Hindlimb muscle (tissue), 1 donor: Measurements from ENCODE around the gene TMEM271. TPM values are rescaled to one million over a fixed set of nuclear protein-coding genes. Genes with fewer than 3 reads are reported as not detected.

ENCODE experiments used
- DNase-seq: peaks from one replicate; pipeline ENCODE4 v3.0.0-alpha.2; 2013
- polyA plus RNA-seq: library from polyadenylated mRNA; unstranded; fragments of 120-200 nt; gene quantifications from one replicate; pipeline ENCODE4 v1.2.1, GENCODE V29; 2013; ENCODE audit not compliant: insufficient read length

Gene TMEM271, protein sequence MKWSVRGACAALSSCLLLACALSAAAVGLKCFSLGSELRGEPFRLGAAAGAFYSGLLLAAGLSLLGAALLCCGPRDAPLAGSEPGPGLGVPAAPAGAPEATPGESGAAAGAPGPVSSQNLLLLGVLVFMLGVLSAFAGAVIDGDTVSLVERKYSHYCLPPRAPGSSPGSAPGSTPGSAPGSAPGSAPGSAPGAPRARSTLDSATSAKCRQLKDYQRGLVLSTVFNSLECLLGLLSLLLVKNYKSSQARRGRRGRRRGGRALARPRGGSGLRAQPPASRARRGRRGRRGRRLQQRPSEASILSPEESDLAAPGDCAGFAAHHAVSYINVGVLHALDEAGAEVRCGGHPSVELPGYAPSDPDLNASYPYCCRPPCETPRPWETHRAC
- polyA plus RNA-seq = not detected

DNA sequence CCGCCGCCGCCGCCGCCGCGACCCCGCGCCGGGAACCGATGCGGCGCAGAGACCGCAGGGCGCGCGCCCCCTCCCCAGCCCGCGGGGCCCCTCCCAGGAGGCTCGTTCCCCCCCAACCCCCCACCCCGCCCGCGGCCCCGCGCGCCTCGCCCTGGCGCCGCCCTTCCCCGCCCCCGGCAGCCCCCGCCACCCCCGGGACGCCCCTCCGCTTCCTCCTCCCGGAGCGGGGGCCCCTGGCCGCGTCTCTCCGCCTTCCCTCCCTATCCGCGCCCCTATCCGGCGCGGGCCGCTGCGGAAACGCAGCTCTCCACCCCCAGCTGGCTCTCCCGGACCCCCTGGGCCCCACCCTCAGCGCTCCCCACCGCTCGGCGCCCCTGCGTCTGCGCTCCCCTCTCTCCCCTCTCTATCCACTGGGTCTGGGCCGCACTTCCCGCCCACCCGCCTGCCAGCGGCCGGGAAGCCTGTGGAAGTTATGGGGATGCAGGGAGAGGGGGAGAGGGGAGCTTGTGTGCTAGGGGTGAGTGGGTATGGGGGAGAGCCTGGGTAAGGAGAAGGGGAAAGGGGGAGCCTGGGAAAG, at the start of gene TMEM271:
Gene TMEM271 (minus strand): TSS at position 51 of the 577 bp plus-strand sequence. CDS start 233 bp downstream, outside the sequence.
- no peak for DNase-seq

DNA sequence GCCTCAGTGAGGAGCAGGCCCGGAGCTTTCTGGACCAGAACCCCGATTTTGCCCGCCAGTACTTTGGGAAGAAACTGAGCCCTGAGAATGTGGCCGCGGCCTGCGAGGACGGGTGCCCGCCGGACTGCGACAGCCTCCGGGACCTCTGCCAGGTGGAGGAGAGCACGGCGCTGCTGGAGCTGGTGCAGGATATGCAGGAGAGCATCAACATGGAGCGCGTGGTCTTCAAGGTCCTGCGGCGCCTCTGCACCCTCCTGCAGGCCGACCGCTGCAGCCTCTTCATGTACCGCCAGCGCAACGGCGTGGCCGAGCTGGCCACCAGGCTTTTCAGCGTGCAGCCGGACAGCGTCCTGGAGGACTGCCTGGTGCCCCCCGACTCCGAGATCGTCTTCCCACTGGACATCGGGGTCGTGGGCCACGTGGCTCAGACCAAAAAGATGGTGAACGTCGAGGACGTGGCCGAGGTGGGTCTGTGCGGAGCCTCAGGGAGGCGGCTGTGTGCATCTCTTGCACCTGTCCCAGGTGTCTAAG, 49.6 kb upstream of the TMEM271 start:
- DNase-seq = no peak

DNA sequence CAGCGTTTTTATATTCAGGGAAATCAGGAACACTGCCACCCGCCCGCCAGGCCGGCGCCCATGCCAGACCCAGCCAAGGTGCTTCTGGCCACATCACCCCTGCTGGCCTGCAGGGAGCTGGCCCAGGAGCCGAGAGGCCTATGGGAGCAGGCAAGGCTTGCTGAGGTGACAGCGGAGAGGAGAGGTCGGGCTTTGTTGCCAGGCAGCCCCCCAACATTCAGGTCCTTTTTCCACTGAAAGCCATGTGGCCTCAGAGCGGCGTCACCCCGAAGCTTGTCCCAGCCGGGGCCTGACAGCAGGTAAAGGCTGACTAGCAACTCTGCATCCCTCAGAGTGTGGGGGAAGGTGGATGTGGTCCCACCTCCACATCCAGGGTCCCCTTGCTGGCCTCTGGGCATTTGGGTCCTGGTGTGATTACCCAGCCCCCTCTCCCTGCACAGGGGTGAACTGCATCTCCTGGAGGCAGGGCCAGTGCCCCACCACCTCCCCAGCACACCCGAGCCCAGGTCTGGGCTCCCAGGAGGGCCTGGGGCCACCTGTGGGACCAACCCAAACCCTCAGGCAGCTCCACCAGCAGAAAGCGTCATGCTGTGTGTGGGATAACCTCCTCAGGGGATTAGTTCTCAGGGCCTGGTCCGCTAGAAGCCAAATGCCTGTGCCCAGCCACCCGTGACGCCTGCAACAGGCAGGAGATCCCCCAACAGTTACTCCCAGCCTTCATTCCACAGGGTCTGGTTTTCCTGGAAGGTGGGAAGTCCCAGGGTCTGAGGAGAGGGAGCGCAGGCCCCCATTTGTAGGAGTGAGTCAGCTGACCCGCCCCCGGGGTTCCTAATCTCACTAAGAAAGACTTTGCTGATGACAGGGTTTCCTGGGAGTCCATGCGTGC, 48.9 kb upstream of the TMEM271 start, which contains the start of gene PDE6B:
Gene PDE6B (plus strand): TSS at position 869 of the 886 bp plus-strand sequence. CDS start 54 bp downstream, outside the sequence.
- DNase-seq = no peak

DNA sequence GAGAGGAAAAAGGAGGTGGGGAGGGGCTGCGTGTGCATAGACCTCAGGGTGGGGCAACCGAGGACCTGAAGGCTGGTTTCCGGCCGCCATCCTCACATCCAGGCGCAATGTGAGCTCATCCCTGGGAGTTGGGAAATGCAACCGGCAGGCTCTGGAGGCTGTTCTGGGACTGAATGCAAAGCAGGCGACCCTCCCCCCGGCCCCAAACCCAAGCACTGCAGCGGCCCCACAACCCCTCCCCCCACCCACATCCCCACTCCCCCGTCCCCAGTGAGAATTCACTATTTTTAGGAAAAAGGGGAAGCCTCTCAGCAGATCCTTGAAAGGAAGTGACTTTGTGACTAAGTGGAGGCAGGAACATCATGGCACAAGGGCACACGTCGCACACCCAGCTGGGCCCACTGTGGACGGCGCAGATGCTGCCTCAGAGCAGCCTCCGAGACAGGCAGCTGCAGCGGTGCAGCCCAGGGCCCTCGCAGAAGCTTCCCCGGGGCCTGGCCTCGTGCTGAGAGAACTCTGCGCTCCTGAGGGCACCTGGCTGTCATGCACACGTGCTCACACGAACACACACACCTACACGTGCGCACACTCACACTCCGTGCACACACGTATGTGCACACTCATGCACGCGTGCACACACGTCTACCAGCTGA, 47.9 kb upstream of the TMEM271 start:
- no peak for DNase-seq

DNA sequence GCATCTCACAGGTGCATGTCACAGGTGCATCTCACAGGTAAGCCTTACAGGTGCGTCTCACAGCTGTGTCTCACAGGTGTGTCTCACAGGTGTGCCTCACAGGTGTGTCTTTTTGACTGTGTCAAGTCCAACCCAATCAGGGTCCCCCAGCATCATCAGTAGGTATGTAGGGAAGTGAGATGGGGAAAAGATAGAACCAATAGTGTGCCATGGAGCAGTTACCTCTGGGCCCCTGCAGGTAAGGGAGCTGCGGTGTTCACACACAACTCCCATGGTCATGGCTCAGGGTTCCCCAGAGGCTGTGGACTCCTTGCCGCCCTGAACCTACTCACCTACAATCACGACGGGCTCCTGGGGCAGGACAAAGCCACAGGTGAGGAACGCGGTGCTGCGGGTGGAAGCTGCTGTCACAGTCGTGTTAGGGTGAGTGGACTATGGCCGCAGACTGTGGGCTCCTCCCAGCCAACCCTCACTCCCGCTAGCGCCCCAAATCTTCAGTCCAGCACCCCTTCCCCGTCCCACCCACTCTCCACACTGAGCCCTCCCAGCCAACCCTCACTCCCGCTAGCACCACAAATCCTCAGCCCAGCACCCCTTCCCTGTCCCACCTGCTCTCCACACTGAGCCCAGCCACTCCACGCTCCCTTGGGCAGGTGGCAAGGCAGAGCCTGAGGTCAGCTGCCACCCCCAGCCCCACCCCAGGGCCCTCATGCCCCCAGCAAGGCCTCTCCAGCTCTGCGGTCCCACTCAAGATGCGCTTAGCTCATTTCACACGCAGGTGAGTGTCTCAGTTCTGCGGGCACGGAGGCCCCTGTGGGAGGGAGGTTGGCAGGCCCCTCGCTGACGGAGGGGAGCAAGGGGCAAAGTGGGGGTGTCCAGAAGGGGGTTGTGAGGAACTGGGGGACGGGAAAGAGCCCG, 47.2 kb upstream of the TMEM271 start:
- DNase-seq = no peak

DNA sequence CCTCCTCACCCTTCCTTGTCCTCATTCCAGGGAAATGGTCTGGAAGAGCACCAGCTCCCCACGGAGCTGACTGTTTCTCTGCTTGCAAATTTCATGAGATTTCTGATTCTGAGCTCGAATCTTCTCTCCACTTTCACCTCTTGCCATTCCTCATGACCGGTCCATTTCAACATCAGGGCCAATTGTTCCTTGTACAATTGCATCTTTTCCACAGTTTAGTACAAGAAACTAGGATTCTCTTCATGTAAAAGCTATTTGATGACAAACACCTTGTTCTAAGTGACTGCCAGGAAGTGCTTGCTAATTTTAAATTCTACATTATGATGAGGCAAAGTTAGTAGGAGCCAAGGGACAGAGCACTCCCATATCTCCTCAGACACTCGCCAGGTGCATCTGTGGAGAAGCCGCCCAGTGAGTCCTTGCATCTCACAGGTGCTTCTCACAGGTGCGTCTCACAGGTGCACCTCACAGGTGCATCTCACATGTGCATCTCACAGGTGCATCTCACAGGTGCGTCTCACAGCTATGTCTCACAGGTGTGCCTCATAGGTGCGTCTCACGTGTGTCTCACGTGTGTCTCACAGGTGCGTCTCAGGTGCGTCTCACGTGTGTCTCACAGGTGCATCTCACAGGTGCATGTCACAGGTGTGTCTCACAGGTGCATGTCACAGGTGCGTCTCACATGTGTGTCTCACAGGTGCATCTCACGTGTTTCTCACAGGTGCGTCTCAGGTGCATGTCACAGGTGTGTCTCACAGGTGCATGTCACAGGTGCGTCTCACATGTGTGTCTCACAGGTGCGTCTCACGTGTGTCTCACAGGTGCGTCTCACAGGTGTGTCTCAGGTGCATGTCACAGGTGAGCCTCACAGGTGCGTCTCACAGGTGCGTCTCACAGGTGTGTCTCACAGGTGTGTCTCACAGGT, 46.2 kb upstream of the TMEM271 start:
- no peak for DNase-seq

DNA sequence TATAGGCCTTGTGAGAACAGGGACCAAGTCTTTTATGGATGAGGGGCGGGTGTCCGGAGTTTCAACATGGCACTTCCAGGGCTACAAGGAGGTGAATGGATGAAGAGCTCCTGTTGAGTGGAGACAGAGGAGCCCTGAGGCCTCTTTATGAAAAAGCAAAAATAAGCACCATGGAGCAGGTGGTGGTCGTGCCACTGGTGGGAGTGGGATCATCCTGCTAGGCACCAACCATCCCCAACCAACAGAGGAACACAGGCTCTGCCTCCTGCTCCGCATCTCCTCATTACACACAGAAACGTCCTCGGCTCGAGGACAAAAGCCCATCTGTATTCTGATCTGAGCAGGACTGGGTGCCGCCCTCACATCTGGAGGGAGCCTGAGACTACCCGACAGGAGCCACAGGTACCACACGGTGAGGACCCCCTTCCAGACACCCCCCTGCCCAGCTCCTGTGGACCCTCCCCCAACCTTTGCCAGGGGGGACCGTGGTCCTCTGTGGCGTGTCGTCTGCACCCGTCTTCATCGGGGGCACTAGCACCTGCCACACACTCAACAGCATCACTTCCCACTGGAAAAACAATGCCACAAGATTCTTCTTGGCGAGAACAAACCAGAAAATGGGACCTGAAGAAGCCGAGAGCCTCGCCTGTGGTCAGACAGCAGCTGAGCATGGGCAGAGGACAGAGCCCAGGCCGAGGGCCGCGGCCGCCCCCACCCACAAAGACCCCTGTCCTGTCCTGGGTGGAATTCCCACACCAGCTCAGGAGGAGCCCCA, 45.4 kb upstream of the TMEM271 start:
- DNase-seq = no peak

DNA sequence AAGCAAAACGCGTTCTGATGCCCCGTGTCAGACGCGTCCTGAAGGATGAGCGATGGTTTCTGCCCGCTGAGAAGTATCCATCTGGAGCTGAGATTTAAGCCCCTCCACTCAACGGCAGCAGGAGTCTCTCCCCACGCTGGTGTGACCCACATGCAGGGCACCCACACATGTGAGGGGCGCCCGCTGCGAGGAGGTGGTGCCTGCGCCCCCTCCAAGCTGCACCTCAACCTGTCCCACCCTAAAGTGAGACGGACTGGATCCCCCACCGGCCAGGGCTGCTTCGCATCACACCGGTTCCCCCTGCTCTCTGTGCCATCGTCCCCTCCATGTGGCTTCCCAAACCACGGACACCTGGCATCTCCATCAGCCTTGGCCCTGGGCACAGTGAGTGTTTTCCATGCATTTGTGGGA, 44.8 kb upstream of the TMEM271 start:
- no peak for DNase-seq

DNA sequence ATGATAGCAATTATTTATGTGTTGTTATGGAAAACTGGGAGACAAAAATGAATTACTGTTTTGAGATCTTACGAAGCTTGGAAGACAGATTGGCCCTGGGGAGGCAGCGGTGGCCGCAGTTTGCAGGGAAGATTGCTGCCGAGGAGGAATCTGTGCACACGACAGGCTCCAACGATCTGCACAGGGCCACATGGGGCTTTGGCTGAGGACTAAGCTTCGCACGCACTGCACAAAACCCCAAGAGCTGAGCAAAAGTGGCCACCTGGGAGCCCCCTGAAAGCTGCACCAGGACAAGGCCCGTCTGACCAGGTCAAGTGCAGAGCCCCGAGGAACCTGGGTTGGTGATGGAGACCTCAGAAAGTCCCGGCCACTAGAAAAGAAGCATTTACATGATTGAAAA, 44.1 kb upstream of the TMEM271 start:
- DNase-seq = no peak

DNA sequence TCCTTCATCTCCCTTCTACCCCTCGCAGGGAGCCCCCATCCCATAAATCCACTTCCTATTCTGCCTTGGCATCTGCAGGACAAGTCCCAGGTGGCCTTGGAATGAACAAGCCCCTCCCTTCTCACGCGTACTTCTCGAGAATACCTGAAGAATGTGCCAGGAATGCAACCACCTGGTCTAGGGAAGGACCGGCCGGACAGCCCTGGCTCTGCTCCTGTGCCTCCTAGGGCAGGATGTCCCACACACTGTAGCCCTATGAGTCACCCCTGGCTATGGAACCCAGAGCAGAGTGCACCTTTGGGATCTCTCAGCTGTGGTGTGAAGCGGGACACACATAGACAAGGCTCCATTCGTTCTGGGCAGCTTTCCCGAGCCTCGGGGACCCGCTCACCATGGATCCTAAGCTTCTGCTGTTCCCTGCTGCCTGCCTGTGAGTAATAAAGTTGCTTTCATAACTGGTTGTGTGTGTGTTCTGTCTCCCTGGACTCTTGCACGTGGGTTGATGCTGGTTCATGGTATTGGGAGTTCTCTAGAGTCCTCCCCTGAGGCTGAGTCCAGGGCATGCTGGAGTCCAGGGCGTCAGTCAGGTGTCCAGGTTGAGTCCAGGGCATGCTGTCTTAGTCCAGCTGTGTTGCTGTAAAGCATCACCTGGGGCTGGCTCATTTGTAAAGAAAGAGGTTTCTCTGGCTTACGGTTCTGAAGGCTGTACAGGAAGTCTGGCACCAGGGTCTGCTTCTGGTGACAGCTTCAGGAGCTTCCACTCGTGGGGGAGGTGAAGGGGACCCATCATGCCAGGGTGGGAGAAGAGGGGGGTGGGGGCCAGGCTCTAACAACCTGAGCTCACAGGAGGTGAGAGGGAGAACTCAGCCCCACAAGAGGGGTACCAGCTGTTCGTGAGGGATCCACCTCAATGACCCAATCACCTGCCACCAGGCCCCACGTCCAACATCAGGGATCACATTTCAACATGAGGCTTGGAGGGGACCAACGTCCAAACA, 41.8 kb upstream of the TMEM271 start:
- no peak for DNase-seq

DNA sequence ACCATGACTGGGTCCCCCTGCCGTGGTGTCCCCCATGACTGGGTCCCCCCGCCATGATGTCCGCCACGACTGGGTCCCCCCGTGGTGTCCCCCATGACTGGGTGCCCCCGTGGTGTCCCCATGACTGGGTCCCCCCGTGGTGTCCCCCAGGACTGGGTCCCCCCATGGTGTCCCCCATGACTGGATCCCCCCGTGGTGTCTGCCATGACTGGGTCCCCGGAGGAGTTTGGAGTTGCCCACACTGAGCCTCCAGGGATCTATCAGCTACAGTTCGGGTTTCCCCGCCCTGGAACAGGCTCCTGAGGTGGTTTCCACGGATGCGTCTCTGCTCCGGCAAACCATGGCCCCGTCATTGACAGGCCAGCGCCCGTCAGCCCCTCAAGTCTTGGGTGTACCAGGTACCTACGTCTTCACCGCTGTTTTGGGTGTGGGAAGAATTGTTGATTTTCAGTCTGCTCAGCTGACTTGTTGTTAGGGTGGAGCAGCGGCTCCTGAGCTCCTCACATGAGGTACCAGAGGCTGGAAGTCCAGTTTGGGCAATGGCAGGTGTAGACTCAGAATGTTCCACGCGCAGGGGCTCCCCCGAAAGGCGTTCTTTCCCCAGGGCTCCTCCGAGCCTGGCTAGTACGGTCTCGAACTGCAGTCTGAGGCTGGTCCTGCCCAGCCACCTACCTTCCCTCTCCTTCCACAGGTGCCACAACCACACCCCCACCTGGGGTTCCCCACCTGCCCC, 41.0 kb upstream of the TMEM271 start:
- DNase-seq = no peak

DNA sequence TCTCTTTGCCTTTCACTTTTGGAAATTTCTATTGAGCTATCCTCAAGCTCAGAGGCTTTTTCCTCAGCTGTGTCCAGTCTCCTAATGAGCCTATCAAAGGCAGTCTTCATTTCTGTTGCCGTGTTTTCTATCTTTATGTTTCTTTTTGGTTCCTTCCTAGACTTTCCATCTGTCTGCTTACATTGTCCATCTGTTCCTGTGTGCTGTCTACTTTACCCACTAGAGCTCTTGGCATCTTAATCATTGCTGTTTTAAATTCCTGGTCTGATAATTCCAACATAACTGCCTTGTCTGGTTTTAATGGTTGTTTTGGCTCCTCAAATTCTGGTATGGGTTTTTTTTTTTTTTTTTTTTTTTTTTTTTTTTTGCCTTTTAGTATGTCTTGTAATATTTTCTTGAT, 40.0 kb upstream of the TMEM271 start:
- DNase-seq = no peak

DNA sequence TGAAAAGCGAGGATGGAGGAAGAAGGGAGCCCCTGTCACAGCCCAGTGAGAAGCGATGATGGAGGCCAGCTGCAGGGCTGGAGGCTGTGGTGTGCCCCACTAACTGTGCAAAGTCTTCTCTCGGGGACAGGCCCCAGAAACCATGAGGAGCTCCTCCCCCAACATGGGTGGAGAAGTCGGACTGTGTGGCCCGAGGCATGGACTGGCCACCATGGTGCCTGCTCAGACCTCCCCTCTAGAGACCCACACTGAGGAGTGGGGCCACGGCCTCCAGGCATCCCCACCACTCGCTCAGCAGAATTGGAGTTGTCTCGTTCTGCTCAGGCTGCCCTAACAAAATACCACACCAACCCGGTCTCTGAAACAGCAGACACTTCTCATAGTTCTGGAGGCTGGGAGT, 37.0 kb upstream of the TMEM271 start:
- DNase-seq = no peak

DNA sequence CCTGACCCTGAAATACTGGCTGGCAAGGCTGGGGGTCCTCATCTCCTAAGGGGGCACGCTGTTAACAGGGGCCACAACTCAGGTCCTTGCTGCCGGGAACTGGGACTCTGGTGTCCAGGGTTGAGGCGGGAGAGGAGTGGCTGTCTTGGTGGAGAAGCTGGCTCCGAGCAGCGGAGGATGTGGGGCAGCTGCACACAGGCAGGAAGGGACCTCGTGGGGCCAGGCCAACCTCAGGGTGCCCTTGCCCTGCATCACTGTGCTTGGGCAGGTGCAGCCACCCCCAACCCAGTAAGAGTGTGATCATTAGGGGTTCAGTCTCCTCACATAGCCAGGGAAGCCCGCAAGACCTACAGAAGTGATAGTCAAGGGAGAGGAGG, 36.6 kb upstream of the TMEM271 start:
- DNase-seq = no peak

DNA sequence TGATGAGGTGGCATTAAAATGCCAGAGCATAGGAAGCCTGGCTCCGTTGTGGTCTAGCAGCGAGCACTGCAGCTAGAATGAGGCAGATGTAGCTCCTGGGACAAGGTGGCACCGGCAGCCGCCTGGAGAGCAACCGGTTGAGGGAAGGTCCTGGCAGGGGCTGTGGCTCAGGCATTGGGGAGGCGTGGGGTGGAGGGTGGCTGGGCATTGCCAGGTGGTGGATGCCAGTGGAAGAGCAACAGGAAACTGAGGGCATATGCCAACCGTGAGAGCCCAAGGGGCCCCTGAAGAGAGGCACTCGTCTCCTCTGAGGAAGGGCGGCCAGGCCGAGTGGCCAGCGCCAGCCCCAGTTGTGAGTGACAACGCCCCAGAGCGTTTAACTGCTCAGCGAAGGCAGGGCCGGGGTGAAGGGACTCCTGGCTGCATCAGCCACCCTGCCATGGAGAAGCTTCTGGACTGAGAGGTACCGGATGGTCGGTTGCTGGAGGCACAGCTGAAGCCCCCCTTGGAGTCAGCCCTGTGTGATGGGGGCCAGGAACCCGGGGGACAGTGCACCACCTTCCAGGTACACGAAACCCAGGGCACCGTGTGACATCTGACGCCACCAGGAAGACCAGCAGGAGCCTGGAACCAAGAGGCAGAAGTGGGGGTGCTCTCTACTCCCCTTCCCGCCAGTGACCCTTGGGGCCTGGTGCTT, 36.1 kb upstream of the TMEM271 start:
- no peak for DNase-seq

DNA sequence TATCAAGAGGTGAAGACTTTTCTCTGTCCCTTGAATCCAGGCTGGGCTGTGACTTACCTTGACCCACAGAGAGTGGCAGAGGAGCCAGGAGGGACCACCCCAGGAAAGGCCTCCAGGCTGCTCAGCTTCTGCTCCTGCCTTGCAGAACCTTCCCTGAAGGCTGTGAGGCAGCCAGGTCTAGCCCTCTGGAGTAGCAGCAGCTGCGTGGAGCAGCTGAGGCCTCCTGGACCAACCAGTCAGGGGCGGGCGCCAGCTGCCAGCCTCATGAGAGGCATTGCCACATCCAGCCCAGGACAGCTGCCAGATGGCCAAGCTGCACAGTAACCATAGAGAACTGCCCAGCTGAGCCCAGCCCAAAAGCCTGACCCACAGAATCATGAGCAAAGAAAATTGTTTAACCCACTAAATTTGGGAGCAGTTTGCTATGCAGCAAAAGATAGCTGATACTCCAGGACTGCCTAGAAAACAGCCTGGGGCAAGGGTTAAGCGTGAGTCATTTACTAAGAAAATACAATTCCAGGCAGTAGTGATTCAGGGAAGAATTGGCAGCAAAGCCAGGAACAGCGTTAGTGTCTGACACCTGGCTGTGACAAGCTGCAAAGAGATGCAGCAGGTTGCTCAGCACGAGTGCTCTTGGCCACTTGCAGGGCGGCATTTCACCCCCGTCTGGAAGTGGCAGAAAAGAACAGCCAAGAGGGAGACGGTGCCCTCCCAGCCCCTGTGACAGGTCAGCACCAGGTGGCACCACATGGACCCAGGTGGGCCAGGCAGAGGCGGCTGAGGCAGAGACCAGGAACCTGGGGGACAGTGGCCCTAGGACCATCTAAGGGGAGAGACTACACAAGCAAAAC, 34.5 kb upstream of the TMEM271 start:
- DNase-seq = no peak
